Measurements from ENCODE around the gene ADARB1. TPM values are rescaled to one million over a fixed set of nuclear protein-coding genes. Genes with fewer than 3 reads are reported as not detected.
"Not testable (repeated sequence)": the region's sequence is repeated elsewhere in the genome, so short reads cannot be mapped to it uniquely, and the experiment has no call there.

Gene ADARB1
- total and polyA plus RNA-seq, 2 of the 8 experiments (the other 6 are each of a cell fraction or from before 2014, with no cell fraction given), result 4.7 to 14.9 TPM

- TF ChIP-seq E2F6 (IDR thresholded peaks at IDR 0.05) (no peak), HDAC6 (IDR thresholded peaks at IDR 0.05; ENCODE audit: low read depth, low read length) (no peak), JUN (IDR thresholded peaks at IDR 0.05; ENCODE audit: low read depth, low read length) (no peak), KDM4A (IDR thresholded peaks at IDR 0.05; ENCODE audit: low read depth, low read length, severe bottlenecking) (no peak), PHF8 (conservative IDR thresholded peaks at IDR 0.05; ENCODE audit: low read depth, low read length) (no peak), SUZ12 (IDR thresholded peaks at IDR 0.05; ENCODE audit: low read length) (no peak), KDM5A (IDR thresholded peaks at IDR 0.05; ENCODE audit: low read length) (no peak)
Measured at GRCh38 chr21:45140346-45140940, 66.1 kb downstream of the ADARB1 start (continued).

- POLR2A ChIA-PET (ENCODE audit: partially characterized antibody); H2AFZ ChIP-seq (ENCODE audit: low read length); H3K23me2 ChIP-seq (ENCODE audit: low read depth, low read length); H2BK12ac ChIP-seq (ENCODE audit: low read depth, low read length); H4K5ac ChIP-seq (ENCODE audit: insufficient read length, low read depth, low read length); H3K27me3 ChIP-seq (replicated peaks in 1 of 4; ENCODE audit: control insufficient read depth in 3 of 4, extremely low read depth in 1 of 4, insufficient read depth in 3 of 4, low read length in 3 of 4); H2AK5ac ChIP-seq (ENCODE audit: low read depth, low read length); H3K4me3 ChIP-seq (ENCODE audit: extremely low read depth in 1 of 4, insufficient read depth in 2 of 4, low read depth in 3 of 4, low read length in 4 of 4); H3K27ac ChIP-seq (ENCODE audit: low read depth, low read length); H3K79me2 ChIP-seq (ENCODE audit: control insufficient read depth in 1 of 2, insufficient read depth in 2 of 2, low read length in 2 of 2); H3K79me1 ChIP-seq (ENCODE audit: low read depth, low read length); H2BK120ac ChIP-seq (replicated peaks; ENCODE audit: low read depth, low read length); H2BK20ac ChIP-seq (ENCODE audit: low read length); H3K18ac ChIP-seq (ENCODE audit: extremely low read depth, low read length); H4K91ac ChIP-seq (replicated peaks; ENCODE audit: insufficient read length, low read length); H3K4me1 ChIP-seq (replicated peaks in 1 of 4; ENCODE audit: control insufficient read depth in 3 of 4, insufficient read depth in 4 of 4, low read length in 3 of 4); H3K56ac ChIP-seq (replicated peaks; ENCODE audit: insufficient read length, low read depth, low read length); DNase-seq (ENCODE audit: low read depth in 1 of 2, low spot score in 2 of 2); H3K23ac ChIP-seq (ENCODE audit: insufficient read length); H3K4me2 ChIP-seq (ENCODE audit: insufficient read depth in 1 of 2, low read depth in 2 of 2, low read length in 2 of 2); H3K4ac ChIP-seq (replicated peaks; ENCODE audit: insufficient read length, low read depth, low read length); FAIRE-seq; H3K9ac ChIP-seq (replicated peaks in 1 of 4; ENCODE audit: extremely low read depth in 1 of 4, low read depth in 3 of 4, low read length in 3 of 4); H3K14ac ChIP-seq (ENCODE audit: insufficient read length); H3K36me3 ChIP-seq (ENCODE audit: control insufficient read depth in 2 of 4, insufficient read depth in 4 of 4, low read length in 3 of 4); H4K20me1 ChIP-seq (replicated peaks in 1 of 2; ENCODE audit: control insufficient read depth in 1 of 2, insufficient read depth in 2 of 2, low read length in 2 of 2); H2BK15ac ChIP-seq (ENCODE audit: low read length); H2BK5ac ChIP-seq (ENCODE audit: low read depth, low read length); H4K8ac ChIP-seq (ENCODE audit: extremely low read depth, insufficient read depth, low read length); H3K9me3 ChIP-seq (ENCODE audit: insufficient read depth in 2 of 2, low read depth in 1 of 2, low read length in 1 of 2): not testable (repeated sequence)
- 90% methylated on average over 4 of the region's 4 CpGs; no CpG with 5 or more reads in 1 of the 2 experiments for WGBS, 2 experiments (ENCODE audit: extremely low coverage in 1 of 2, insufficient coverage in 1 of 2, insufficient read length in 1 of 2, insufficient replicate concordance in 2 of 2, low coverage in 1 of 2, low lambda C conversion rate in 2 of 2, missing lambda C conversion rate in 1 of 2)
- CTCF ChIA-PET (ENCODE audit: partially characterized antibody), result interaction anchor here (0.5 to 8.5 kb wide), 54 partner anchors 7 to 740 kb away, joined by 3 to 144 read pairs (median 4); partner anchors contain the start of gene POFUT2
Measured at GRCh38 chr21:45140944-45141343, 66.6 kb downstream of the ADARB1 start.

Measured in H1 (cell line).